ENCODE measurements around the gene SDK2. TPM values are rescaled to one million over a fixed set of nuclear protein-coding genes. Genes with fewer than 3 reads are reported as not detected.

SDK2 gene
- total RNA-seq, 1 donor from 2014 or later: 11.2 TPM

DNA sequence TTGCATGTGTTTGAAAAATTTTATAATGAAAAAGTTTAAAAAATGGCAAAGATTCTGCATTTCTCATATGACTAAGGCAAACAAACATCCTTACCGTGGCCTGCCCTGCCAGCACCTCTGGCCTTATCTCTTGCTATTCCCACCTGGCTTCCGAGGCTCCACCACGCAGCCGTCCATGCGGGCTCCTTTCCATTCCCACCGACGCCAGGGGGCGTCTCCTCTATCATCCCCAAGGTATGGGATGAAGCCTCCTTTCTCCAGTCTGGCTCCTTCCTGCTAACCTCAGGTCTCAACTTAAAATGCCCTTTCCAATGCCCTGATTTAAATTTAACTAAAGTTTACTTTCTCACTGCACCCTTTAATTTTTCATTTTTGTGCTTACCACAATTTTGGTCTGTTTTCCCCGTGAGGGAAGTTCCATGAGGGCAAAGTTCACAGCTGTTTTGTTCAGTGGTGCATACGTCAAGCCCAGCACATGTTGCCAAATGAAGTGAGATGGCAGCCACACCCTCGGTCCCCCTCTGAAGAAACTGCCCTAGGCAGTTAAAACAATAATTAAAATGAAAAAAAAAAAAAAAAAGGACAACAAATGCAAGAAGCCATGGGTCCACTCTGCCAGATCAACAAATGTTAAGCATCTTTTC lies 13.3 kb upstream of the SDK2 start:
- FAIRE-seq: no peak
- H3K27ac Mint-ChIP-seq (ENCODE audit: unreplicated experiment): no peak overlapping the region
- no peak overlapping the region for H3K4me3 Mint-ChIP-seq (ENCODE audit: unreplicated experiment)

GRCh38 chr17:73654241-73654640 lies 10.0 kb upstream of the SDK2 start:
- Histone ChIP-seq H3K4me1 (ENCODE audit: insufficient read depth, low read length) (no peaks in the 10 kb centered on the region), H3K36me3 (ENCODE audit: insufficient read depth, low read length) (no peaks in the 10 kb centered on the region), H3K9me3 (ENCODE audit: insufficient read depth, low read depth, low read length) (peaks cover 4% of the 10 kb centered on the region), H3K27ac (ENCODE audit: low read depth, low read length) (no peak overlapping the region), H3K4me2 (ENCODE audit: low read length) (no peak overlapping the region), H4K20me1 (ENCODE audit: insufficient read depth, low read length) (no peaks in the 10 kb centered on the region), H3K27me3 (ENCODE audit: insufficient read depth, low read length) (no peaks in the 10 kb centered on the region), H3K4me3 (ENCODE audit: insufficient read depth, low read depth, low read length) (no peak overlapping the region), H2AFZ (ENCODE audit: low read depth, low read length) (no peak overlapping the region), H3K9ac (ENCODE audit: low read length) (no peak overlapping the region), H3K79me2 (ENCODE audit: insufficient read depth, low read length) (no peaks in the 10 kb centered on the region)
- TF ChIP-seq EZH2 (IDR thresholded peaks at IDR 0.05; ENCODE audit: insufficient read depth, low read length): no peak
- TF ChIP-seq CTCF (IDR thresholded peaks at IDR 0.05; ENCODE audit: insufficient read depth, low read depth, low read length): no peak
- Mint-ChIP-seq H3K4me1 (ENCODE audit: low read depth, unreplicated experiment) (no peaks in the 10 kb centered on the region), H3K36me3 (ENCODE audit: low read depth, unreplicated experiment) (no peaks in the 10 kb centered on the region), H3K27ac (ENCODE audit: unreplicated experiment) (no peak overlapping the region), H3K4me3 (ENCODE audit: unreplicated experiment) (no peak overlapping the region), H3K27me3 (ENCODE audit: low read depth, unreplicated experiment) (peaks cover 37% of the 10 kb centered on the region), H3K9me3 (ENCODE audit: unreplicated experiment) (peaks cover 10% of the 10 kb centered on the region)
- no peak for FAIRE-seq
- no peak for DNase-seq (ENCODE audit: low read depth)

More for the DNA sequence above, 13.3 kb upstream of the SDK2 start:
- H3K27me3 ChIP-seq (ENCODE audit: insufficient read depth, low read length): no peaks in the 10 kb centered on the region
- DNase-seq (ENCODE audit: low read depth): no peak
- peaks cover 4% of the 10 kb centered on the region for H3K9me3 ChIP-seq (ENCODE audit: insufficient read depth, low read depth, low read length)
- H3K4me1 ChIP-seq (ENCODE audit: insufficient read depth, low read length): no peaks in the 10 kb centered on the region
- H3K27me3 Mint-ChIP-seq (ENCODE audit: low read depth, unreplicated experiment): peaks cover 34% of the 10 kb centered on the region
- no peak overlapping the region for H3K4me3 ChIP-seq (ENCODE audit: insufficient read depth, low read depth, low read length)
- no peak overlapping the region for H3K4me2 ChIP-seq (ENCODE audit: low read length)
- H4K20me1 ChIP-seq (ENCODE audit: insufficient read depth, low read length): no peaks in the 10 kb centered on the region
- TF ChIP-seq EZH2 (IDR thresholded peaks at IDR 0.05; ENCODE audit: insufficient read depth, low read length): no peak
- TF ChIP-seq CTCF (IDR thresholded peaks at IDR 0.05; ENCODE audit: insufficient read depth, low read depth, low read length): peak; percentile 48
- H3K27ac ChIP-seq (ENCODE audit: low read depth, low read length): no peak overlapping the region
- H3K36me3 ChIP-seq (ENCODE audit: insufficient read depth, low read length): no peaks in the 10 kb centered on the region
- no peak overlapping the region for H3K9ac ChIP-seq (ENCODE audit: low read length)
- no peaks in the 10 kb centered on the region for H3K36me3 Mint-ChIP-seq (ENCODE audit: low read depth, unreplicated experiment)
- H3K79me2 ChIP-seq (ENCODE audit: insufficient read depth, low read length): no peaks in the 10 kb centered on the region
- no peaks in the 10 kb centered on the region for H3K4me1 Mint-ChIP-seq (ENCODE audit: low read depth, unreplicated experiment)
- peaks cover 10% of the 10 kb centered on the region for H3K9me3 Mint-ChIP-seq (ENCODE audit: unreplicated experiment)
- no peak overlapping the region for H2AFZ ChIP-seq (ENCODE audit: low read depth, low read length)

- Histone ChIP-seq H3K4me2 (ENCODE audit: low read length) (no peak overlapping the region), H2AFZ (ENCODE audit: low read depth, low read length) (no peak overlapping the region), H3K4me1 (ENCODE audit: insufficient read depth, low read length) (no peaks in the 10 kb centered on the region), H3K9ac (ENCODE audit: low read length) (no peak overlapping the region), H3K79me2 (ENCODE audit: insufficient read depth, low read length) (no peaks in the 10 kb centered on the region), H3K27me3 (ENCODE audit: insufficient read depth, low read length) (no peaks in the 10 kb centered on the region), H3K27ac (ENCODE audit: low read depth, low read length) (no peak overlapping the region), H3K9me3 (ENCODE audit: insufficient read depth, low read depth, low read length) (peaks cover 4% of the 10 kb centered on the region), H3K4me3 (ENCODE audit: insufficient read depth, low read depth, low read length) (no peak overlapping the region), H4K20me1 (ENCODE audit: insufficient read depth, low read length) (no peaks in the 10 kb centered on the region), H3K36me3 (ENCODE audit: insufficient read depth, low read length) (no peaks in the 10 kb centered on the region)
- peaks cover 10% of the 10 kb centered on the region for H3K9me3 Mint-ChIP-seq (ENCODE audit: unreplicated experiment)
- H3K4me1 Mint-ChIP-seq (ENCODE audit: low read depth, unreplicated experiment): no peaks in the 10 kb centered on the region
- no peak overlapping the region for H3K27ac Mint-ChIP-seq (ENCODE audit: unreplicated experiment)
- peaks cover 40% of the 10 kb centered on the region for H3K27me3 Mint-ChIP-seq (ENCODE audit: low read depth, unreplicated experiment)
- TF ChIP-seq EZH2 (IDR thresholded peaks at IDR 0.05; ENCODE audit: insufficient read depth, low read length): no peak
- no peak for TF ChIP-seq CTCF (IDR thresholded peaks at IDR 0.05; ENCODE audit: insufficient read depth, low read depth, low read length)
- no peak overlapping the region for H3K4me3 Mint-ChIP-seq (ENCODE audit: unreplicated experiment)
- H3K36me3 Mint-ChIP-seq (ENCODE audit: low read depth, unreplicated experiment): no peaks in the 10 kb centered on the region
- DNase-seq (ENCODE audit: low read depth) (no peak), FAIRE-seq (no peak)
Measured at GRCh38 chr17:73653810-73654209, 9.6 kb upstream of the SDK2 start.
